ENCODE results near the gene SPTAN1.

Gene SPTAN1

DNA sequence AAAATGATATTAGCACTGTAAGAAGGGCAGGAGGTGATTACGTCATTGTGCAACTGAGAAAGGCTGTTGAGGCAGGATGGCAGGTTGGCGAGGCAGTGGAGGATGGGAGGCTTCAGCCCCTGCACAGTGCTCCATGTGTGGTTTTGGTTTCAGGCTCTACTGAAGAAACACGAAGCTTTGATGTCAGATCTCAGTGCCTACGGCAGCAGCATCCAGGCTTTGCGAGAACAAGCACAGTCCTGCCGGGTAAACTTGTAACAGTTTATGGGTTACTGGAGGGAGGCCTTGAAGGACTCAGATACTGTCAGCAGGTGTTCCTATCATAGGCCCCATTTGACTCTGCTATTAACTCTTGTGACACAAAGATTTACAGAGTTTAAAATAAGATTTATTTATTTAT lies 35.1 kb downstream of the SPTAN1 start:
- Histone ChIP-seq H3K9me3 (ENCODE audit: severe bottlenecking) (no peaks in the 10 kb centered on the region), H3K36me3 (ENCODE audit: low read depth) (peaks cover 95% of the 10 kb centered on the region), H3K27ac (ENCODE audit: poor library complexity, severe bottlenecking) (no peak overlapping the region), H3K4me1 (ENCODE audit: insufficient read depth, poor library complexity, severe bottlenecking) (no peaks in the 10 kb centered on the region), H3K27me3 (ENCODE audit: insufficient read depth, poor library complexity, severe bottlenecking) (no peaks in the 10 kb centered on the region), H3K4me3 (ENCODE audit: severe bottlenecking) (no peak overlapping the region)
- DNase-seq (ENCODE audit: low spot score), result no peak
- TF ChIP-seq, protein P1, sequence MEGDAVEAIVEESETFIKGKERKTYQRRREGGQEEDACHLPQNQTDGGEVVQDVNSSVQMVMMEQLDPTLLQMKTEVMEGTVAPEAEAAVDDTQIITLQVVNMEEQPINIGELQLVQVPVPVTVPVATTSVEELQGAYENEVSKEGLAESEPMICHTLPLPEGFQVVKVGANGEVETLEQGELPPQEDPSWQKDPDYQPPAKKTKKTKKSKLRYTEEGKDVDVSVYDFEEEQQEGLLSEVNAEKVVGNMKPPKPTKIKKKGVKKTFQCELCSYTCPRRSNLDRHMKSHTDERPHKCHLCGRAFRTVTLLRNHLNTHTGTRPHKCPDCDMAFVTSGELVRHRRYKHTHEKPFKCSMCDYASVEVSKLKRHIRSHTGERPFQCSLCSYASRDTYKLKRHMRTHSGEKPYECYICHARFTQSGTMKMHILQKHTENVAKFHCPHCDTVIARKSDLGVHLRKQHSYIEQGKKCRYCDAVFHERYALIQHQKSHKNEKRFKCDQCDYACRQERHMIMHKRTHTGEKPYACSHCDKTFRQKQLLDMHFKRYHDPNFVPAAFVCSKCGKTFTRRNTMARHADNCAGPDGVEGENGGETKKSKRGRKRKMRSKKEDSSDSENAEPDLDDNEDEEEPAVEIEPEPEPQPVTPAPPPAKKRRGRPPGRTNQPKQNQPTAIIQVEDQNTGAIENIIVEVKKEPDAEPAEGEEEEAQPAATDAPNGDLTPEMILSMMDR (IDR thresholded peaks at IDR 0.05; ENCODE audit: poor library complexity, severe bottlenecking), result no peak
- no peak for ATAC-seq (ENCODE audit: low read depth)

DNA sequence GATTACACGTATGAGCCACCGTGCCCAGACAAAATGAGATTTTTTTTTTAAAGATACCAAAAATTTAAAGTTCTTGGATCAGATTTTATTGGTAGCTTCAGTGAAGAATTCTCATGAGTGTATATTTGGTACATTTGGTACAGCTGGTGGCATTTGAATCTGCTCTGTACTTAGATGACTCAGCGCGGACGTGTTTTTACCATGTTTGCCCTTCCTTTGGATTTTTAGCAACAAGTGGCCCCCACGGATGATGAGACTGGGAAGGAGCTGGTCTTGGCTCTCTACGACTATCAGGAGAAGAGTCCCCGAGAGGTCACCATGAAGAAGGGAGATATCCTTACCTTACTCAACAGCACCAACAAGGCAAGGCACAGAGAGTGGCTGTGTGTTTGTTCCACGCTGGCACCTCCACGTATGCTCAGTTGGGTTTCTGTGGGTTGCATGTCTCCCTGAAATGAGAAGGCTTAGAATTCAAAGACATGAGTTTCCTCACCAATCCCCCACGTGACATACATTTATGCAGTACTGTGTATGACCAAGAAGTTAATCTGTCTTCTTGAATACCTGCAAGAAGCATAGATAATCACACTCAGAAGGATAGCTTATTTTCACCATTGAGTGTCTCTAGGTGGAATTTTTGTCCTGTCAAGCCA lies 36.3 kb downstream of the SPTAN1 start:
- DNase-seq (ENCODE audit: low spot score), result no peak
- no peak overlapping the region for H3K4me3 ChIP-seq (ENCODE audit: severe bottlenecking)
- no peak for ATAC-seq (ENCODE audit: low read depth)
- H3K27ac ChIP-seq (ENCODE audit: poor library complexity, severe bottlenecking), result no peak overlapping the region
- H3K4me1 ChIP-seq (ENCODE audit: insufficient read depth, poor library complexity, severe bottlenecking), result no peaks in the 10 kb centered on the region
- peaks cover 95% of the 10 kb centered on the region for H3K36me3 ChIP-seq (ENCODE audit: low read depth)
- H3K27me3 ChIP-seq (ENCODE audit: insufficient read depth, poor library complexity, severe bottlenecking), result no peaks in the 10 kb centered on the region
- TF ChIP-seq, protein P1 (IDR thresholded peaks at IDR 0.05; ENCODE audit: poor library complexity, severe bottlenecking), result no peak
- H3K9me3 ChIP-seq (ENCODE audit: severe bottlenecking), result no peaks in the 10 kb centered on the region

DNA sequence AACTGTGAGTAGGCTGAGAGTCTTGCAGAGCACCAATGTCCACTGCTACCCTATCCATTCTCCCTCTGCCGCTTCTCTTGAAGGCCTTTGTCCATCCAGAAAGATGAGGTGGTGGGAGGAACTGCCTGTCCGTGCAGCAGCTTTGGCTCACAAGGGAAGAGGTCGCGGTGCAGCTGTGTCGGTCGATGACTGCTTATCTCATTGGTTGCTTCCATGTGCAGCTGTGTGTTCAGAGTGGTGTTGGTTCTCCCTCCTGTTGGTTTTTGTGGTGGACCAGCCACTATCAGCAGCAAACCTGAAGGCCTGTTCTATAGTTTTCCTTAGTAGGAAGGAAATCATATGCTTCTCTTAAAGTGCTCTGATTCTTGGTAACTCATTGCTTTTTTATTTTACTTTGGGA lies 40.7 kb downstream of the SPTAN1 start:
- ATAC-seq (ENCODE audit: low read depth) (no peak), DNase-seq (ENCODE audit: low spot score) (no peak)
- Histone ChIP-seq H3K27me3 (ENCODE audit: insufficient read depth, poor library complexity, severe bottlenecking) (no peaks in the 10 kb centered on the region), H3K4me1 (ENCODE audit: insufficient read depth, poor library complexity, severe bottlenecking) (no peaks in the 10 kb centered on the region), H3K4me3 (ENCODE audit: severe bottlenecking) (no peak overlapping the region), H3K36me3 (ENCODE audit: low read depth) (peaks cover 95% of the 10 kb centered on the region), H3K9me3 (ENCODE audit: severe bottlenecking) (no peaks in the 10 kb centered on the region), H3K27ac (ENCODE audit: poor library complexity, severe bottlenecking) (no peak overlapping the region)
- TF ChIP-seq, protein P1 (IDR thresholded peaks at IDR 0.05; ENCODE audit: poor library complexity, severe bottlenecking), result no peak

DNA sequence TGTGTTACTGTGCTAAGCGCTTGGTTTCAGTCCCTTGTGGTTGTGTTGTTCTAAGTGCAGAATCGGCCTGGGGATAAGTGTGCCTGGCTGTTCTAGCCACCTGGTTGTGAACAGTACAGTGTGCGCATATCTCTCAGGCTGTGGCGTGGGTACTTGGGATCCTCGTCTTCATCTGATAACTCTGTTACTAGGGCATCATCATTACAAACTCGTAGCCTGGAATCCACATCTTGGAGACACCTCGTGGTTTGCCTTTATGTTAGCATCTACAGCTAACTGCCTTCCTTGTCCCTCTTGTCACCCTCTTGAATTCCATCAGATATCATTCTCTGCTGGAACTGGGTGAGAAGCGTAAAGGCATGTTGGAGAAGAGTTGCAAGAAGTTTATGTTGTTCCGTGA lies 41.5 kb downstream of the SPTAN1 start:
- TF ChIP-seq, protein P1 (IDR thresholded peaks at IDR 0.05; ENCODE audit: poor library complexity, severe bottlenecking), result no peak
- H3K27ac ChIP-seq (ENCODE audit: poor library complexity, severe bottlenecking), result no peak overlapping the region
- H3K27me3 ChIP-seq (ENCODE audit: insufficient read depth, poor library complexity, severe bottlenecking), result no peaks in the 10 kb centered on the region
- DNase-seq (ENCODE audit: low spot score), result no peak
- no peaks in the 10 kb centered on the region for H3K9me3 ChIP-seq (ENCODE audit: severe bottlenecking)
- H3K4me1 ChIP-seq (ENCODE audit: insufficient read depth, poor library complexity, severe bottlenecking), result no peaks in the 10 kb centered on the region
- peaks cover 95% of the 10 kb centered on the region for H3K36me3 ChIP-seq (ENCODE audit: low read depth)
- no peak overlapping the region for H3K4me3 ChIP-seq (ENCODE audit: severe bottlenecking)
- no peak for ATAC-seq (ENCODE audit: low read depth)

DNA sequence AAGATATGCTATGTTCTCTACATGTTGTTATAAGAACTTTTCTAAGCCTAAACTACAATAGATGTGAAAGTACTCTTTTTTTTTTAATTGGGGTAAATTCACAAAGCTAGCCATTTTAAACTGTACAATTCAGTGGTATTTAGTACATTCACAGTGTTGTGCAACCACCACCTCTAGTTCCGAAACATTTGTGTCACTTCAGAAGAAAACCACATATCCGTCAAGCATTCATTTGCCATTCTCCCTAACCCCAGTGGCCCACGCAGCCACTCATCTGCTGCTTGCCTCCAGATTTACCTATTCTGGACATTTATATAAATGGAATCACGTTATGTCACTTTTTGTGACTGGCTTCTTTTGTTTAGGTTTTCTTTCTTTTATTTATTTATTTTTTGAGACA lies 43.1 kb downstream of the SPTAN1 start:
- Histone ChIP-seq H3K9me3 (ENCODE audit: severe bottlenecking) (no peaks in the 10 kb centered on the region), H3K27ac (ENCODE audit: poor library complexity, severe bottlenecking) (no peak overlapping the region), H3K4me3 (ENCODE audit: severe bottlenecking) (no peak overlapping the region), H3K4me1 (ENCODE audit: insufficient read depth, poor library complexity, severe bottlenecking) (no peaks in the 10 kb centered on the region), H3K27me3 (ENCODE audit: insufficient read depth, poor library complexity, severe bottlenecking) (no peaks in the 10 kb centered on the region), H3K36me3 (ENCODE audit: low read depth) (peaks cover 96% of the 10 kb centered on the region)
- ATAC-seq (ENCODE audit: low read depth) (no peak), DNase-seq (ENCODE audit: low spot score) (no peak)
- TF ChIP-seq, protein P1 (IDR thresholded peaks at IDR 0.05; ENCODE audit: poor library complexity, severe bottlenecking), result no peak

All from RWPE2 (cell line).